ENCODE results near the gene HBQ1. TPM values are rescaled to one million over a fixed set of nuclear protein-coding genes. Genes with fewer than 3 reads are reported as not detected.
"Not testable (repeated sequence)": the region's sequence is repeated elsewhere in the genome, so short reads cannot be mapped to it uniquely, and the experiment has no call there.

HBQ1 gene
- total RNA-seq, 4 donors from 2014 or later, result not detected

GRCh38 chr16:193441-193840 is 13.2 kb downstream of the HBQ1 start:
- Histone ChIP-seq H3K27me3 (no peaks in the 10 kb centered on the region), H3K36me3 (peaks cover 6 to 100% (median 47%) of the 10 kb centered on the region in 3 donors), H3K4me3 (no peak overlapping the region), H3K4me1 (no peaks in the 10 kb centered on the region), H3K9me3 (no peaks in the 10 kb centered on the region), H3K27ac (no peak overlapping the region)
- 91 to 92% methylated on average over 15 of the region's 15 CpGs for WGBS, 2 donors
- TF ChIP-seq CTCF (IDR thresholded peaks at IDR 0.05) (no peak), POLR2A (IDR thresholded peaks at IDR 0.05) (no peak), EP300 (IDR thresholded peaks at IDR 0.05) (no peak)
- DNase-seq (ENCODE audit: low spot score in 2 of 2), result no peak

- no peak for TF ChIP-seq CTCF (IDR thresholded peaks at IDR 0.05)
- peaks cover 10 to 99% (median 42%) of the 10 kb centered on the region in 3 donors for H3K36me3 ChIP-seq
- no peak overlapping the region for H3K4me3 ChIP-seq
- H3K27ac ChIP-seq, result no peak overlapping the region
- no peaks in the 10 kb centered on the region for H3K27me3 ChIP-seq
- DNase-seq (ENCODE audit: low spot score in 2 of 2), result no peak
- no peaks in the 10 kb centered on the region for H3K9me3 ChIP-seq
- no peaks in the 10 kb centered on the region for H3K4me1 ChIP-seq
- WGBS, 2 donors, result 91% methylated on average over 6 of the region's 6 CpGs
These were observed 14.3 kb downstream of the HBQ1 start for GRCh38 chr16:194516-194915.

GRCh38 chr16:200388-200787 is 20.1 kb downstream of the HBQ1 start:
- 89 to 93% methylated on average over 5 of the region's 5 CpGs for WGBS, 2 donors
- Histone ChIP-seq H3K9me3 (no peaks in the 10 kb centered on the region), H3K27me3 (no peaks in the 10 kb centered on the region), H3K4me1 (no peaks in the 10 kb centered on the region), H3K36me3 (peaks cover 7 to 97% (median 34%) of the 10 kb centered on the region in 3 donors), H3K4me3 (no peak overlapping the region), H3K27ac (no peak overlapping the region)
- TF ChIP-seq POLR2A (IDR thresholded peaks at IDR 0.05) (no peak), EP300 (IDR thresholded peaks at IDR 0.05) (no peak), CTCF (IDR thresholded peaks at IDR 0.05) (no peak)
- no peak for DNase-seq (ENCODE audit: low spot score in 2 of 2)

- H3K36me3 ChIP-seq, result peaks cover 10 to 97% (median 40%) of the 10 kb centered on the region in 3 donors
These were observed 23.0 kb downstream of the HBQ1 start for GRCh38 chr16:203246-203645.

GRCh38 chr16:204046-204445 is 23.8 kb downstream of the HBQ1 start:
- DNase-seq (ENCODE audit: low spot score in 2 of 2); H3K9me3 ChIP-seq; H3K4me3 ChIP-seq; H3K4me1 ChIP-seq; H3K27ac ChIP-seq; H3K27me3 ChIP-seq: not testable (repeated sequence)
- H3K36me3 ChIP-seq, result peaks cover 3 to 97% (median 38%) of the 10 kb centered on the region in 3 donors
- 93 to 98% methylated on average over 9 of the region's 9 CpGs for WGBS, 2 donors

More at GRCh38 chr16:203246-203645, 23.0 kb downstream of the HBQ1 start:
- DNase-seq (ENCODE audit: low spot score in 2 of 2), result no peak
- Histone ChIP-seq H3K4me3 (no peak overlapping the region), H3K27ac (no peak overlapping the region), H3K27me3 (no peaks in the 10 kb centered on the region), H3K4me1 (no peaks in the 10 kb centered on the region), H3K9me3 (no peaks in the 10 kb centered on the region)
- TF ChIP-seq POLR2A (IDR thresholded peaks at IDR 0.05) (no peak), EP300 (IDR thresholded peaks at IDR 0.05) (no peak), CTCF (IDR thresholded peaks at IDR 0.05) (no peak)
- WGBS, 2 donors, result 98 to 99% methylated on average over 4 of the region's 4 CpGs

- H3K9me3 ChIP-seq; DNase-seq (ENCODE audit: low spot score in 2 of 2); H3K4me1 ChIP-seq; H3K27me3 ChIP-seq; H3K4me3 ChIP-seq; H3K27ac ChIP-seq: not testable (repeated sequence)
- 83 to 86% methylated on average over 4 of the region's 4 CpGs for WGBS, 2 donors
- peaks cover 3 to 98% (median 29%) of the 10 kb centered on the region in 3 donors for H3K36me3 ChIP-seq
These were observed 29.1 kb downstream of the HBQ1 start for GRCh38 chr16:209359-209758.

GRCh38 chr16:211631-212180 is 31.4 kb downstream of the HBQ1 start:
- not testable (repeated sequence) for H3K27me3 ChIP-seq; H3K9me3 ChIP-seq; H3K27ac ChIP-seq; H3K4me3 ChIP-seq; DNase-seq (ENCODE audit: low spot score in 2 of 2); H3K4me1 ChIP-seq
- WGBS, 2 donors, result 88 to 90% methylated on average over 14 of the region's 14 CpGs
- H3K36me3 ChIP-seq, result peaks cover 0 to 98% (median 16%) of the 10 kb centered on the region in 3 donors
